ACC112 (cell line): Measurements from ENCODE around the gene SERTM2.

Experiments
- H2AFZ ChIP-seq: fragments of 200-600 bp; sonication (generic); one replicate; pipeline ENCODE4 v1.6.0; 2017; ENCODE audit warnings: antibody characterized with exemption, low read length; ENCODE audit not compliant: unreplicated experiment
- H3K27ac ChIP-seq: fragments of 200-600 bp; sonication (generic); 2 replicates; pipeline ENCODE4 v1.5.1; 2014; ENCODE audit warnings: low read depth, mild to moderate bottlenecking, antibody characterized with exemption, low read length, moderate library complexity
- H3K27me3 ChIP-seq: fragments of 200-600 bp; sonication (generic); 2 replicates; pipeline ENCODE4 v1.6.1; 2014; ENCODE audit warnings: mild to moderate bottlenecking, antibody characterized with exemption, low read length, moderate library complexity, mixed read lengths; ENCODE audit not compliant: insufficient read depth
- H3K36me3 ChIP-seq: fragments of 200-600 bp; sonication (generic); 2 replicates; pipeline ENCODE4 v1.6.1; 2016; ENCODE audit warnings: mild to moderate bottlenecking, antibody characterized with exemption, low read length, moderate library complexity, mixed read lengths; ENCODE audit not compliant: insufficient read depth
- H3K4me1 ChIP-seq: fragments of 200-600 bp; sonication (generic); one replicate; pipeline ENCODE4 v1.6.1; 2016; ENCODE audit warnings: low read length, mixed read lengths; ENCODE audit not compliant: insufficient read depth, unreplicated experiment, control insufficient read depth
- H3K4me3 ChIP-seq: fragments of 200-600 bp; sonication (generic); 2 replicates; pipeline ENCODE4 v1.5.1; 2014; ENCODE audit warnings: mild to moderate bottlenecking, low read depth, low read length
- H3K79me2 ChIP-seq: fragments of 200-600 bp; sonication (generic); one replicate; pipeline ENCODE4 v1.6.0; 2016; ENCODE audit warnings: low read length; ENCODE audit not compliant: control insufficient read depth, unreplicated experiment, insufficient read depth

SERTM2 gene

DNA sequence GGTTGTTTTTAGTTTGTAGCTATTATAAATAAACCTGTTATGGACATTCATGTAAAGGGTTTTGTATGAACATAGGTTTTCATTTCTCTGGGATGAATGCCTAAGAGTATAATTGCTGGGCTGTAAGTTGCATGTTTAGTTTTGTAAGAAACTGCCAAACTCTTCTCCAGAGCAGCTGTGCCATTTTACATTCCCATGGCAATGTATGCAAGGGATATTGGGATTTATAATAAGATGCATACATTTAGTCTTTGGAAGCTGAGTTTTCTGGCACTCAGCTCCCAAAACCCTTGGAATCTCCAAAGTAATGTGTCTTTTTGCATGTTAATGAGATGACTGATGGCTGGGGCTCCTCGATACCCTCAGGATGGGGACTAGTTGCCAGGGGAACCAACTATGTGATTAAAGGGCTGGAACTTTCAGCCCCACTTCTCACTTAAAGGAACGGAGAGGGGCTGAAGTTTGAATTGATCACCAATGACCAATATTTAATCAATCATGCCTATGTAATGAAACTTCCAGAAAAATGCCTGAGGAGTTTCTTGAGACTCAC lies 44.0 kb downstream of the SERTM2 start:
- Histone ChIP-seq H3K27ac (no peak overlapping the region), H3K4me3 (no peak overlapping the region), H3K27me3 (no peaks in the 10 kb centered on the region), H3K4me1 (no peaks in the 10 kb centered on the region), H3K36me3 (no peaks in the 10 kb centered on the region), H3K79me2 (no peaks in the 10 kb centered on the region), H2AFZ (no peak overlapping the region)

GRCh38 chrX:111560801-111561200 lies 49.4 kb downstream of the SERTM2 start:
- Histone ChIP-seq H3K4me3 (no peak overlapping the region), H3K4me1 (no peaks in the 10 kb centered on the region), H3K36me3 (no peaks in the 10 kb centered on the region), H3K79me2 (no peaks in the 10 kb centered on the region), H3K27me3 (no peaks in the 10 kb centered on the region), H3K27ac (no peak overlapping the region), H2AFZ (no peak overlapping the region)

DNA sequence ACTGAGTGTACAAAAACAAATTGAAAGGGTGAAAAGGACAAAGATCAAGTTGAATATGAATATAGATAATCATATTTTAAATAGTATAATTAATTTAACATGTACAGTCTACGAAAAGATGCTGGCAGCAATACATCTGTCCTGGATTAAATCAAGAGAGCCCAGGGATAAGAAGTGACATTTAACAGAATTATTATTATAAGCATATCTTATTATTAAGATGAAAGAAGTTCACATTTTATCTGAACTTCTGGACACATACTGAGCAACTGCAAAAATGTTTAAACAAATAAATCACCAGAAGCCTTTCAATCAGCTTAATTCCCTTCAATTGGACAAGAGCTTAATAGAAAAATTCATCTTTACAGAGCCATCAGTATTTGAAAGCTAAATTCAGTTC lies 50.4 kb downstream of the SERTM2 start:
- Histone ChIP-seq H3K36me3 (no peaks in the 10 kb centered on the region), H3K79me2 (no peaks in the 10 kb centered on the region), H3K27ac (no peak overlapping the region)

GRCh38 chrX:111567542-111568255 lies 56.3 kb downstream of the SERTM2 start:
- H3K36me3 ChIP-seq: no peaks in the 10 kb centered on the region
- H3K27me3 ChIP-seq: no peaks in the 10 kb centered on the region
- H3K4me3 ChIP-seq: no peak overlapping the region
- no peaks in the 10 kb centered on the region for H3K4me1 ChIP-seq
- H3K27ac ChIP-seq: no peak overlapping the region
- H3K79me2 ChIP-seq: no peaks in the 10 kb centered on the region
- no peak overlapping the region for H2AFZ ChIP-seq

More for the DNA sequence above, 50.4 kb downstream of the SERTM2 start:
- Histone ChIP-seq H3K4me3 (no peak overlapping the region), H2AFZ (no peak overlapping the region), H3K27me3 (no peaks in the 10 kb centered on the region), H3K4me1 (no peaks in the 10 kb centered on the region)

GRCh38 chrX:111568354-111568753 lies 56.9 kb downstream of the SERTM2 start:
- H3K27ac ChIP-seq: no peak overlapping the region
- H3K4me1 ChIP-seq: no peaks in the 10 kb centered on the region
- H3K36me3 ChIP-seq: no peaks in the 10 kb centered on the region
- H2AFZ ChIP-seq: no peak overlapping the region
- no peak overlapping the region for H3K4me3 ChIP-seq
- H3K79me2 ChIP-seq: no peaks in the 10 kb centered on the region
- H3K27me3 ChIP-seq: no peaks in the 10 kb centered on the region

GRCh38 chrX:111568817-111569216 lies 57.4 kb downstream of the SERTM2 start:
- Histone ChIP-seq H3K4me3 (no peak overlapping the region), H2AFZ (no peak overlapping the region), H3K27ac (no peak overlapping the region), H3K27me3 (no peaks in the 10 kb centered on the region), H3K4me1 (no peaks in the 10 kb centered on the region), H3K79me2 (no peaks in the 10 kb centered on the region), H3K36me3 (no peaks in the 10 kb centered on the region)
